ENCODE results near the gene NPTX1. TPM values are rescaled to one million over a fixed set of nuclear protein-coding genes. Genes with fewer than 3 reads are reported as not detected.

The NPTX1 gene
- total and polyA plus RNA-seq, 3 experiments from 2014 or later: 0.93 to 1.2 TPM; not detected in 1

- Mint-ChIP-seq H3K27ac (no peak overlapping the region), H3K4me3 (no peak overlapping the region), H3K27me3 (peaks cover 12 to 14% of the 10 kb centered on the region in 2 donors), H3K9me3 (no peaks in the 10 kb centered on the region), H3K36me3 (no peaks in the 10 kb centered on the region), H3K4me1 (no peaks in the 10 kb centered on the region)
- ChIA-PET POLR2A (no interaction called here), CTCF (interaction anchor here (0.6 kb wide), 1 partner anchor 58 kb away, joined by 3 read pairs; no protein-coding TSS in a partner anchor)
- Histone ChIP-seq H3K27me3 (ENCODE audit: insufficient read depth, low read length, poor library complexity, severe bottlenecking) (no peaks in the 10 kb centered on the region), H3K4me3 (ENCODE audit: low read length) (no peak overlapping the region), H3K9me3 (ENCODE audit: low read length) (no peaks in the 10 kb centered on the region), H3K4me1 (ENCODE audit: insufficient read depth, low read length) (no peaks in the 10 kb centered on the region), H3K27ac (ENCODE audit: low read depth, low read length) (no peak overlapping the region), H3K36me3 (ENCODE audit: insufficient read depth, low read length) (no peaks in the 10 kb centered on the region)
- DNase-seq: no peak
These were observed 39.9 kb upstream of the NPTX1 start for GRCh38 chr17:80516171-80516932.

- H3K27me3 Mint-ChIP-seq: peaks cover 0 to 14% of the 10 kb centered on the region in 2 donors
- H3K4me1 ChIP-seq (ENCODE audit: insufficient read depth, low read length): no peaks in the 10 kb centered on the region
- no peaks in the 10 kb centered on the region for H3K36me3 ChIP-seq (ENCODE audit: insufficient read depth, low read length)
- ChIA-PET CTCF (no interaction called here), POLR2A (no interaction called here)
- H3K4me3 ChIP-seq (ENCODE audit: low read length): no peak overlapping the region
- DNase-seq: no peak
- no peaks in the 10 kb centered on the region for H3K27me3 ChIP-seq (ENCODE audit: insufficient read depth, low read length, poor library complexity, severe bottlenecking)
- H3K4me3 Mint-ChIP-seq: no peak overlapping the region
- H3K27ac Mint-ChIP-seq: peak overlapping the region in 1 of 8 donors; percentile 6
- H3K36me3 Mint-ChIP-seq: no peaks in the 10 kb centered on the region
- H3K9me3 Mint-ChIP-seq: no peaks in the 10 kb centered on the region
- no peak overlapping the region for H3K27ac ChIP-seq (ENCODE audit: low read depth, low read length)
- no peaks in the 10 kb centered on the region for H3K9me3 ChIP-seq (ENCODE audit: low read length)
- no peaks in the 10 kb centered on the region for H3K4me1 Mint-ChIP-seq
These were observed 37.5 kb upstream of the NPTX1 start for GRCh38 chr17:80513892-80514291.

GRCh38 chr17:80513201-80513600, 36.8 kb upstream of the NPTX1 start:
- no peaks in the 10 kb centered on the region for H3K36me3 Mint-ChIP-seq

GRCh38 chr17:80512233-80512632, 35.8 kb upstream of the NPTX1 start:
- no peak overlapping the region for H3K27ac ChIP-seq (ENCODE audit: low read depth, low read length)
- no peaks in the 10 kb centered on the region for H3K36me3 Mint-ChIP-seq
- H3K4me1 ChIP-seq (ENCODE audit: insufficient read depth, low read length): no peaks in the 10 kb centered on the region
- no peaks in the 10 kb centered on the region for H3K36me3 ChIP-seq (ENCODE audit: insufficient read depth, low read length)
- H3K27me3 Mint-ChIP-seq: peaks cover 0 to 14% of the 10 kb centered on the region in 2 donors
- H3K9me3 ChIP-seq (ENCODE audit: low read length): no peaks in the 10 kb centered on the region
- no peak overlapping the region for H3K27ac Mint-ChIP-seq
- ChIA-PET POLR2A (no interaction called here), CTCF (interaction anchor here (0.6 kb wide), 1 partner anchor 61 kb away, joined by 3 read pairs; no protein-coding TSS in a partner anchor)
- no peaks in the 10 kb centered on the region for H3K4me1 Mint-ChIP-seq
- H3K4me3 Mint-ChIP-seq: no peak overlapping the region
- H3K4me3 ChIP-seq (ENCODE audit: low read length): no peak overlapping the region
- DNase-seq: no peak
- no peaks in the 10 kb centered on the region for H3K27me3 ChIP-seq (ENCODE audit: insufficient read depth, low read length, poor library complexity, severe bottlenecking)
- H3K9me3 Mint-ChIP-seq: no peaks in the 10 kb centered on the region

More at GRCh38 chr17:80513201-80513600, 36.8 kb upstream of the NPTX1 start:
- no peaks in the 10 kb centered on the region for H3K9me3 Mint-ChIP-seq
- Histone ChIP-seq H3K9me3 (ENCODE audit: low read length) (no peaks in the 10 kb centered on the region), H3K4me1 (ENCODE audit: insufficient read depth, low read length) (no peaks in the 10 kb centered on the region), H3K27ac (ENCODE audit: low read depth, low read length) (no peak overlapping the region), H3K4me3 (ENCODE audit: low read length) (no peak overlapping the region), H3K36me3 (ENCODE audit: insufficient read depth, low read length) (no peaks in the 10 kb centered on the region), H3K27me3 (ENCODE audit: insufficient read depth, low read length, poor library complexity, severe bottlenecking) (no peaks in the 10 kb centered on the region)
- CTCF ChIA-PET: no interaction called here
- peaks cover 0 to 15% of the 10 kb centered on the region in 2 donors for H3K27me3 Mint-ChIP-seq
- no peak overlapping the region for H3K4me3 Mint-ChIP-seq
- no peak for DNase-seq
- H3K27ac Mint-ChIP-seq: peak overlapping the region in 1 of 8 donors; percentile 91
- no peaks in the 10 kb centered on the region for H3K4me1 Mint-ChIP-seq
- POLR2A ChIA-PET: no interaction called here

- Mint-ChIP-seq H3K9me3 (no peaks in the 10 kb centered on the region), H3K27ac (no peak overlapping the region), H3K27me3 (peaks cover 5 to 10% of the 10 kb centered on the region in 2 donors), H3K4me1 (no peaks in the 10 kb centered on the region), H3K4me3 (no peak overlapping the region), H3K36me3 (no peaks in the 10 kb centered on the region)
- no peaks in the 10 kb centered on the region for H3K27me3 ChIP-seq (ENCODE audit: insufficient read depth, low read length, poor library complexity, severe bottlenecking)
- no peaks in the 10 kb centered on the region for H3K4me1 ChIP-seq (ENCODE audit: insufficient read depth, low read length)
- ChIA-PET POLR2A (no interaction called here), CTCF (interaction anchor here (0.6 kb wide), 1 partner anchor 62 kb away, joined by 3 read pairs; no protein-coding TSS in a partner anchor)
- H3K27ac ChIP-seq (ENCODE audit: low read depth, low read length): no peak overlapping the region
- H3K4me3 ChIP-seq (ENCODE audit: low read length): no peak overlapping the region
- DNase-seq: no peak
- no peaks in the 10 kb centered on the region for H3K9me3 ChIP-seq (ENCODE audit: low read length)
- no peaks in the 10 kb centered on the region for H3K36me3 ChIP-seq (ENCODE audit: insufficient read depth, low read length)
These were observed 35.1 kb upstream of the NPTX1 start for GRCh38 chr17:80511222-80512180.

- no peak for DNase-seq
- Histone ChIP-seq H3K4me1 (ENCODE audit: insufficient read depth, low read length) (no peaks in the 10 kb centered on the region), H3K4me3 (ENCODE audit: low read length) (no peak overlapping the region), H3K36me3 (ENCODE audit: insufficient read depth, low read length) (no peaks in the 10 kb centered on the region), H3K27me3 (ENCODE audit: insufficient read depth, low read length, poor library complexity, severe bottlenecking) (no peaks in the 10 kb centered on the region), H3K9me3 (ENCODE audit: low read length) (no peaks in the 10 kb centered on the region), H3K27ac (ENCODE audit: low read depth, low read length) (no peak overlapping the region)
- no peak overlapping the region for H3K4me3 Mint-ChIP-seq
- ChIA-PET CTCF (no interaction called here), POLR2A (no interaction called here)
- no peaks in the 10 kb centered on the region for H3K36me3 Mint-ChIP-seq
- no peak overlapping the region for H3K27ac Mint-ChIP-seq
- no peaks in the 10 kb centered on the region for H3K4me1 Mint-ChIP-seq
- H3K27me3 Mint-ChIP-seq: peaks cover 5 to 10% of the 10 kb centered on the region in 2 donors
- no peaks in the 10 kb centered on the region for H3K9me3 Mint-ChIP-seq
These were observed 34.4 kb upstream of the NPTX1 start for GRCh38 chr17:80510772-80511171.

- H3K4me1 Mint-ChIP-seq: no peaks in the 10 kb centered on the region
- peaks cover 5 to 11% of the 10 kb centered on the region in 2 donors for H3K27me3 Mint-ChIP-seq
- DNase-seq: no peak
- no peaks in the 10 kb centered on the region for H3K9me3 Mint-ChIP-seq
- POLR2A ChIA-PET: no interaction called here
- no peak overlapping the region for H3K4me3 ChIP-seq (ENCODE audit: low read length)
- H3K27me3 ChIP-seq (ENCODE audit: insufficient read depth, low read length, poor library complexity, severe bottlenecking): no peaks in the 10 kb centered on the region
- H3K27ac ChIP-seq (ENCODE audit: low read depth, low read length): no peak overlapping the region
- no peak overlapping the region for H3K27ac Mint-ChIP-seq
- no peaks in the 10 kb centered on the region for H3K9me3 ChIP-seq (ENCODE audit: low read length)
- H3K36me3 ChIP-seq (ENCODE audit: insufficient read depth, low read length): no peaks in the 10 kb centered on the region
- CTCF ChIA-PET: no interaction called here
- no peaks in the 10 kb centered on the region for H3K4me1 ChIP-seq (ENCODE audit: insufficient read depth, low read length)
- H3K36me3 Mint-ChIP-seq: no peaks in the 10 kb centered on the region
- no peak overlapping the region for H3K4me3 Mint-ChIP-seq
These were observed 33.7 kb upstream of the NPTX1 start for GRCh38 chr17:80510132-80510531.

GRCh38 chr17:80509311-80509710, 32.9 kb upstream of the NPTX1 start:
- H3K36me3 Mint-ChIP-seq: no peaks in the 10 kb centered on the region
- Histone ChIP-seq H3K27me3 (ENCODE audit: insufficient read depth, low read length, poor library complexity, severe bottlenecking) (no peaks in the 10 kb centered on the region), H3K27ac (ENCODE audit: low read depth, low read length) (no peak overlapping the region), H3K9me3 (ENCODE audit: low read length) (no peaks in the 10 kb centered on the region), H3K4me3 (ENCODE audit: low read length) (no peak overlapping the region), H3K4me1 (ENCODE audit: insufficient read depth, low read length) (no peaks in the 10 kb centered on the region), H3K36me3 (ENCODE audit: insufficient read depth, low read length) (no peaks in the 10 kb centered on the region)
- H3K4me1 Mint-ChIP-seq: no peaks in the 10 kb centered on the region
- ChIA-PET POLR2A (no interaction called here), CTCF (no interaction called here)
- H3K4me3 Mint-ChIP-seq: no peak overlapping the region
- no peaks in the 10 kb centered on the region for H3K9me3 Mint-ChIP-seq
- peaks cover 6 to 14% of the 10 kb centered on the region in 2 donors for H3K27me3 Mint-ChIP-seq
- peak overlapping the region in 1 of 8 donors; percentile 74 for H3K27ac Mint-ChIP-seq
- no peak for DNase-seq
